Glutamatergic neuron (in vitro differentiated cells): Measurements from ENCODE around the gene ADTRP. TPM values are rescaled to one million over a fixed set of nuclear protein-coding genes. Genes with fewer than 3 reads are reported as not detected.
A peak's percentile ranks its signal among the peaks of the same experiment; 100 is the strongest.

Experiments
- DNase-seq: peaks from one replicate; pipeline ENCODE4 v3.0.0; 2022
- H3K27ac Mint-ChIP-seq: one replicate; pipeline ENCODE4 v1.8.0; 2020; ENCODE audit warnings: mild to moderate bottlenecking, mixed read lengths, inconsistent platforms; ENCODE audit not compliant: unreplicated experiment
- H3K27me3 Mint-ChIP-seq: one replicate; pipeline ENCODE4 v1.8.0; 2020; ENCODE audit warnings: mild to moderate bottlenecking, moderate library complexity, mixed read lengths, inconsistent platforms; ENCODE audit not compliant: unreplicated experiment
- H3K36me3 Mint-ChIP-seq: one replicate; pipeline ENCODE4 v1.8.0; 2020; ENCODE audit warnings: mild to moderate bottlenecking, mixed read lengths, inconsistent platforms; ENCODE audit not compliant: unreplicated experiment
- H3K4me1 Mint-ChIP-seq: one replicate; pipeline ENCODE4 v1.8.0; 2020; ENCODE audit warnings: mild to moderate bottlenecking, low read depth, mixed read lengths, inconsistent platforms; ENCODE audit not compliant: unreplicated experiment
- H3K4me3 Mint-ChIP-seq: one replicate; pipeline ENCODE4 v1.8.0; 2020; ENCODE audit warnings: mild to moderate bottlenecking, mixed read lengths, inconsistent platforms; ENCODE audit not compliant: unreplicated experiment
- H3K9me3 Mint-ChIP-seq: one replicate; pipeline ENCODE4 v1.8.0; 2020; ENCODE audit warnings: mild to moderate bottlenecking, moderate library complexity, mixed read lengths, inconsistent platforms; ENCODE audit not compliant: unreplicated experiment
- total RNA-seq: library from RNA; stranded (reverse); fragmentation: NEBNext Ultra II Directional; extraction: Animal tissue kit (Norgen Biotek cat#: 25700); gene quantifications from one replicate; pipeline ENCODE4 v1.2.1, GENCODE V29; 2021; ENCODE audit not compliant: unreplicated experiment
- TF ChIP-seq, protein P1 (sequence below): fragments of 200-600 bp; sonication (generic); IDR thresholded peaks from one replicate; pipeline ENCODE4 v1.5.0; 2021; ENCODE audit not compliant: partially characterized antibody, unreplicated experiment

Gene ADTRP
- total RNA-seq, 1 donor from 2014 or later = not detected

DNA sequence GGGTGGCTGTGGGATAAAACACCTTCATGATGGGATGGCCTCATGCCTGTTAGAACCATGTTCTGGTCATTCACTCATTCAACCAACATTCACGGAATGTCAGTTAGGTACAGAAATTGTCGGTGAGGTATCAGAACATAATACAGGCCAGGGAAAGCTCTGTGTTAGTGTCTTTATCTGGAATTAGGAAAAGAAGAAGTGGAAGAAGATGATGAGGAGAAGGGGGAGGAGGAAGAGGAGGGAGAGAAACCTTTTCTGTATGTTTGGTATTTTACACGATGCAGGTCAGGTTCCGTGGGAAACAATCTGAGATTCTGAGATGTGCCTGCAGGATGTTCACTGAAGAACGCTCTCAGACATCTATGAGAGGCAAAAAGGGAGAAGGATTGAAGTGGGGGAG lies 5.6 kb downstream of the ADTRP start:
- no peak overlapping the region for H3K4me3 Mint-ChIP-seq
- H3K27ac Mint-ChIP-seq = no peak overlapping the region
- DNase-seq = no peak
- peaks cover 11% of the 10 kb centered on the region for H3K4me1 Mint-ChIP-seq
- TF ChIP-seq, protein P1, sequence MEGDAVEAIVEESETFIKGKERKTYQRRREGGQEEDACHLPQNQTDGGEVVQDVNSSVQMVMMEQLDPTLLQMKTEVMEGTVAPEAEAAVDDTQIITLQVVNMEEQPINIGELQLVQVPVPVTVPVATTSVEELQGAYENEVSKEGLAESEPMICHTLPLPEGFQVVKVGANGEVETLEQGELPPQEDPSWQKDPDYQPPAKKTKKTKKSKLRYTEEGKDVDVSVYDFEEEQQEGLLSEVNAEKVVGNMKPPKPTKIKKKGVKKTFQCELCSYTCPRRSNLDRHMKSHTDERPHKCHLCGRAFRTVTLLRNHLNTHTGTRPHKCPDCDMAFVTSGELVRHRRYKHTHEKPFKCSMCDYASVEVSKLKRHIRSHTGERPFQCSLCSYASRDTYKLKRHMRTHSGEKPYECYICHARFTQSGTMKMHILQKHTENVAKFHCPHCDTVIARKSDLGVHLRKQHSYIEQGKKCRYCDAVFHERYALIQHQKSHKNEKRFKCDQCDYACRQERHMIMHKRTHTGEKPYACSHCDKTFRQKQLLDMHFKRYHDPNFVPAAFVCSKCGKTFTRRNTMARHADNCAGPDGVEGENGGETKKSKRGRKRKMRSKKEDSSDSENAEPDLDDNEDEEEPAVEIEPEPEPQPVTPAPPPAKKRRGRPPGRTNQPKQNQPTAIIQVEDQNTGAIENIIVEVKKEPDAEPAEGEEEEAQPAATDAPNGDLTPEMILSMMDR = no peak
- H3K27me3 Mint-ChIP-seq = no peaks in the 10 kb centered on the region
- no peaks in the 10 kb centered on the region for H3K9me3 Mint-ChIP-seq
- H3K36me3 Mint-ChIP-seq = no peaks in the 10 kb centered on the region

DNA sequence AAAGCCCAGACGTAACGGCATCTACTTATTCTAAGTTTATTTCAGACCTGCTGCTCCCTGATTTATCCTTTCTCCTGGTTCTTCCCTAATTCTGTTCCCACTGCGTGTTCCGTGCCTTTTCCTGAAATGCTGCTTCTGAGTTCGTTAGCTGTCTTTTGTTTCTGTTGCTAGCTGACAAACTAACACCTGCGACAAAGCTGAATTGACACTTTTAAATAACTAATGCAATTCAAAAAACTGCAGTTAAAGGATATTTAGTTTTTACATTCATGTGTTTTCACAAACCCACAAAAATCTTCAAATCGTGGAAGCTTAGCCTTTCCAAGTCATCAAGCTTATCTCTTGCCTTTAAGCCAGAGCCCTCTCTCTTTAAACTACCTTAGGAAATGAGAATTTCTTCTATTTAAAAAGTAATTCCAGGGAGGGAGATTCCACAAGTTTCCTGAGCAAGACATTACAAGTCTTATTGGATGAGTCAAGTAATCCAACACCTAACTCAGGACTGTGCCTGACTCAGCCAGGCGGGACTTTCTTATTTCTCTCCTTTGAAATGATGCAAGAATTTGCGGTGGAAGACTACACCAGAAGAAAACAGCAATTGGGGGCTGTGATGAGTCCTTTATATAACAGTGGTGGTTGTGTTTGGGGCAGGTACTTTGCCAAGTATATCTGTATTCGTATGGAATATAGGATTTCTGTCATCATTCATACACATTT lies 6.3 kb downstream of the ADTRP start:
- H3K9me3 Mint-ChIP-seq = no peaks in the 10 kb centered on the region
- H3K36me3 Mint-ChIP-seq = no peaks in the 10 kb centered on the region
- no peak overlapping the region for H3K27ac Mint-ChIP-seq
- DNase-seq = no peak
- TF ChIP-seq, protein P1 = no peak
- H3K27me3 Mint-ChIP-seq = no peaks in the 10 kb centered on the region
- peaks cover 11% of the 10 kb centered on the region for H3K4me1 Mint-ChIP-seq
- no peak overlapping the region for H3K4me3 Mint-ChIP-seq

DNA sequence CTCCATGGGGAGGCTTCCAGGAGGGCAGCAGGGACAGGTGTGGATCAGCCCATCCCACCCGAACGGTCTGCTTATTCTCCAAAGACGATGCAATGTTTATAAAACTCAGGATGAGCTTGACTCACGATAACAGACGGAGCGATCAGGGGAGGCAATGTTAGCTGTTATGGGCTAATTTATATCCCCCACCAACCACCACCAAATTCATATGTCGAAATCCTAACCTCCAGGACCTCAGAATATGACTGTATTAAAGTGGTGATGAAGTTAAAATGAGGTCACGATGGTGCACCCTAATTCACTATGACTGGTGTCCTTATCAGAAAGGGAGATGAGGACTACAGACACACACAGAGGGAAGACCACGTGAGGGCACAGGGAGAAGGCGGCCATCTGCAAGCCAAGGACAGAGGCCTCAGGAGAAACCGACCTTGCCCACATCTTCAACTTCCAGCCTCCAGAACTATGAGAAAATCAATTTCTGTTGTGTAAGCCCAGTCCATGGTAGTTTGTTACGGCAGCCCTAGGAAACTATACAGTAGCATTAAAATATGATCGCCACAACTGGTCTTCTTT lies 7.0 kb downstream of the ADTRP start:
- no peaks in the 10 kb centered on the region for H3K9me3 Mint-ChIP-seq
- no peak for DNase-seq
- no peaks in the 10 kb centered on the region for H3K27me3 Mint-ChIP-seq
- H3K4me1 Mint-ChIP-seq = peaks cover 11% of the 10 kb centered on the region
- no peak overlapping the region for H3K27ac Mint-ChIP-seq
- no peaks in the 10 kb centered on the region for H3K36me3 Mint-ChIP-seq
- TF ChIP-seq, protein P1 = no peak
- H3K4me3 Mint-ChIP-seq = no peak overlapping the region

DNA sequence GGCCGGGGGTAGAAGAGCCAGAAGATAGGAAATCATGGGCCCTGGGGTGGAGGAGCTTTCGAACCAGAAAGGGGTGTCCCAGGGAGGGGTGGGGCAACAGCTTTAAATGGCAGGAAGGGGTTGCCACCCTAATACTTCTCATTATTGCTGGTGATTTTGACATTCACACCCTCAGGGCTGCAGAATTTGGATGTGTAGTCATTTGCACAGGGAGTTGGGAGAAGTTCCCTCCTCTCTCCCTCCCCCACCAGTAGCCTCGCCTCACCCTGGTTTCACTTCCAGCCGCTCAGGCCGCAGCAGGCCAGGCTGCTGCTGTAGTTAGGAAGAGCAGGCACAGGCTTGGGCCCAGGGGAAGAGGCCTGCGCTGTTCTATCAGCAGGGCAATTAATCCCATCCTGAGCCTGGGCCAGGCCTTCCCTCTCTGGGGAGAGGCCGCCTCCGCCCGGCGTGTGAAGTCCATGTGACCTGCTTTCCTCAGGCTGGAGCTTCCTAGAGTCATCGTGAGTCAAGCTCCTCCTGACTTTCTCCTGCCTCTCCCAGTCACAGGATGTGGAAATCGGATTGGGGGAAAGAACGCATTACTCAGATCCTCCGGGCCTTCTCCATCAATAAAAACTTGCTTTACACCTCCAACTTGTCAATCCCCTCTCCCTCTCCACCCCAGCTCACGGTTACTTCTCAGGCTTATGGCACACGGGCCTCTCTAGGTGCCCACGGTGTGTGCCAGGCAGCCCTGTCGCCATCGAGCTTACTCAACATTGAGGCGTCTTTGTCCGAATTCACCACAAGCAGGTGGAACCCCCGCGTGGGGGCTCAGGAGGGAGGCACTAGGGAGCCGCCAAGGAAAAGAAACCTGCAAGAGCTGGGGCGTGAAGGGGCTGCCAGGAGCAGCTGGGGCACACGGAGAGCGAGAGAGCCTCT lies 7.8 kb downstream of the ADTRP start:
- peaks cover 11% of the 10 kb centered on the region for H3K4me1 Mint-ChIP-seq
- no peaks in the 10 kb centered on the region for H3K9me3 Mint-ChIP-seq
- peak; percentile 66 for DNase-seq
- TF ChIP-seq, protein P1 = no peak
- H3K27ac Mint-ChIP-seq = peak overlapping the region; percentile 11
- no peaks in the 10 kb centered on the region for H3K36me3 Mint-ChIP-seq
- no peaks in the 10 kb centered on the region for H3K27me3 Mint-ChIP-seq
- H3K4me3 Mint-ChIP-seq = no peak overlapping the region
